ENCODE measurements around the gene SCART1.
"Not testable (repeated sequence)": the region's sequence is repeated elsewhere in the genome, so short reads cannot be mapped to it uniquely, and the experiment has no call there.

Gene SCART1

DNA sequence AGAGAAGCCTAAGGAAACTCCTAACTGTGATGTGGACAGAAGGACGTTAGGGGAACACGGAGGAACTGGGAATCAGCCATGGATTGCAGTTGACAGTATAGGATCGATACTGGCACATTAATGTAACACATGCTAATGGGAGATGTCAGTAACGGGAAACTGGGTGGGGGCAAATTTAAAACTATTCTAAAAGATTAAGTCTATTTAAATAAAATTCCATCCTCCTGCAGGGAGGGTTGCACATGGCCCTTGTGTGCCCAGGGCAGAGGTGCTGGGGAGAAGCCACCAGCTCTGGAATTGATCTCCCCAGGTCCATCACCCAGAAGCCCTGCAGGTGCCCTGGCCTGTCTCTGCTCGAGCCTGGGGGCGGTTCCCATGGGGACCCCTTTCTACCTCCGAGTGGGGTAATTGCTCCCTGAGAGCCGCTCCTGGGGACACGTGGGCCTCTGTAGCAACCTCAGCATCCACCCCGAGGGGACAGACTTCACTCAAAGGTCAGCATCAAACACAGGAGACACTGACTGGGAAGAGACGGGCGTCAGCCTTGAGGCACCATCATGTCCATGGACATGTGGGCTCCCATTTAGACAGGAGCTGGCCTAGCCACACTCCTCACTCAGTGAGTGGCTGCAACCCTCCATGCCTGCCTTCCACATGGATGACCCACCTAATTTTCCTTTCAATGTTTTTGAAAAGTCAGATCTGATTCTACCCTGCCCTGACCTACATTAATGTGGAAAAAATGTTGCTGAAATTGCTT lies 21.1 kb downstream of the SCART1 start:
- no peak for DNase-seq

DNA sequence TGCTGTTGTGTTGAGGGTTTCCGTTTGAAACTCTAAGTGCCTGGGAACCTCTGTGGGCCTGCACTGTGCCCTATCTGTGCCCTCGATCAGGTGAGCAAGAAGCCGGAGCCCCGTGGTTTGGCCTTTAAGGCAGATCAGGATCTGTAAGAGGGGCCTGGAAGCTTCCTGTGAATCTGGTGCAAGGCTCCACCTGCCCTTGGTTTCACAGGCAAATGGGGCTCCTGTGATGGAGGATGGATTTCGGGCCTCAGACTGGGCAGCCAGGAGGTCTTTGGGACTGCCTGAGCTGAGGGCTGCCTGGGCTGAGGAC lies 21.6 kb downstream of the SCART1 start:
- no peak for DNase-seq

DNA sequence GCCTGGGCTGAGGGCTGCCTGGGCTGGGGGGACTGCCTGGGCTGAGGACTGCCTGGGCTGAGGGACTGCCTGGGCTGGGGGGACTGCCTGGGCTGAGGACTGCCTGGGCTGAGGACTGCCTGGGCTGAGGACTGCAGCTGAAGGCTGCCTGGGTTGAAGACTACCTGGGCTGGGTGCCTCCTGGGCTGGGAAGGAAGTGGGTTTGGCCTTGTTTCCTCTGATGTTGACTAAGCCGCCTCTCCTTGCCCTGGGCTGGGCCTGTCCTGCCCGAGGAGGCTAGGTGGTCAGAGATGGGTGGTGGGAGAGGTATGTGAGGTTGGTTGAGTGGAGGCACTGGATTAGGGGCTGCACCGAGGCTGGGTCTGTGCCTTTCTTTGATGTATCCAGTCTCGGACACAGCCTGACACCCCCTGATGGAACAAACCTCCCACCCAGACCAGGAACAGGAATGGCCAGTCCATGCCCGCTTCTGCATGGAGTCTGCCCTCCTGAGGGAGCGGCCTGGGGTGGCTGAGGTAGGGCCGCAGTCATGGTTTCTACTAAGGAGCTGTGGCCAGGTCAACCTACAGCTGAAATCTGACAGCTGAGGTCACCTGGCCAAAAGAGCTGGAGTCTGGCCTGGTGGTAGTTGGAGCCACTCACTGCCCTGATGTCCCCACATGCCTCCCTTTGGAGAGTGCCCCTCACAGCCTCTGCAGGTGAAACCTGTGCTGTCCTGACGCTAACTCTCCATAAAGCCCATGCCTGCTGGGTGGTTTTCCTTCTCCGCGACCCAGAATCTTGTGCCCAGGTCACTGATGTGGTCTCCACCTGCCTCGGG lies 22.3 kb downstream of the SCART1 start:
- no peak for DNase-seq

DNA sequence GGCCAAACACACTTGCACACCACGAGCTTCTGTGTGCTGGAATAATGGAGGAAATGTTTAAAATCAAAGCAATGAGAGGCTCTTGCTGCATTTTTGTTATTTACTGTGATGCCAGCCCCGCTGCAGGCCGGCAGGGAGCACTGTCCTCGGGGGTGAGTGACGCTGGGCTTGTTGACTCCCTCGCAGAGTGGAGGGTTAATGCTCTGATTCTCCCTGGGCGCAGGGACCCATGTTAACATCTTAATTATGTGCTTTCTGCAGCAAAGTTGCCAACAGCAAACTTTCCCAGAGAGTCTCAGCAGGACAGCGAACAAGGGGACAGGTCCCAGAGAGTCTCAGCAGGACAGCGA lies 22.9 kb downstream of the SCART1 start:
- DNase-seq, result no peak

DNA sequence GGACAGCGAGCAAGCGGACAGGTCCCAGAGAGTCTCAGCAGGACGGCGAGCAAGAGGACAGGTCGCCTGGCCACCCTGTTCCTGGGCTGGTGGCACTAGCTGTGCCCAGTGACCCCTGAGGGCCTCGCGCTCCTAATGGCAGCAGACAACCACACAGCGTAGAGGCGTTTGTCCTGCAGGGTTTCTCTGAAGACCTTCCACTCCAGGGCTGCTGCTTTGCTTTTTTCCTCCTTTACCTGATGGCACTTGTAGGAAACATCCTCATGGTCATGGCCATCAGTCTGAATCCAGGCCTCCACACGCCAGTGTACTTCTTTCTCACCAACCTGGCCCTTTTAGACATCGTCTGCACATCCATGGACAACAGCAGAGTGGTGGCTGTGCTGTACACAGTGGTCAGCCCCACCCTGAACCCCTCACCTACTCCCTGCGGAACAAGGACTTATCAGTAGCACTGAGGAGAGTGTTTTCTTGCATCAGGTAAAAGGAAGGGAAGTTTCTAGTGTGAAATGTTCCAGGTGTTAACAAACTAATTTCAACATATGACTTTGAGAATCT lies 27.4 kb downstream of the SCART1 start:
- DNase-seq, result no peak

DNA sequence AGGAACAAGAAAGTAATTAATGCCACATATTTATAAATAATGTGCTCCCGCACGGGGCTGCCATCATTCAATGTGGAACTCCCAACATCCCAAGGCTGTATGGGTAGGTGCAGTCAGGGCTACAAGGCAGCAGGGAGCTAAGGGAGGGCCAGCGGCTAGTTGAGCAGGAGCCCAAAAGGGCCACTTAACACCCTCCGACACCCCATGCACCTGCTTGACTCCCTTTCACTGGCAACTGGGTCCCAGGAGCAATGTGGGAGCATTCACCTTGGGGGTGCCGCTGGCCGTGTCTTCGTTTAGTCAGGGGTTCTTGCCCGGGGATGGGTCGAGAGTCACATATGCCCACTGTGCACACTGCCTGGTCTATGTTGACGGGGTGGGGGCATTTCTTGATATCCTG lies 27.9 kb downstream of the SCART1 start:
- DNase-seq, result no peak

DNA sequence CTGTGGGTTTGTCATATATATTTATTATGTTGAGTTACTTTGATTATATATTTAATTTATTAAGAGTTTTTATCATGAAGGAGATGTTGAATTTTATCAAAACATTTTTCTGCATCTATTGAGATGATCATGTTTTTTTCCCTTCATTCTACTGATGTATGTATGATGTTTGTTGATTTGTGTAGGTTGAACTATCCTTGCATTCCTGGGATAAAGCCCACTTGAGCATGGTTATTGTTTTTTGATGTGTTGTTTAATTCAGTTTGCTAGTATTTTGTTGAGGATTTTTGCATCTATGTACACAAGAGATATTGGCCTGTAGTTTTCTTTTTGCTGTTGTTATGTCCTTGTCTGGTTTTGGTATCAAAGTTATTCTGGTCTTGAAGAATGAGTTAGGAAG lies 31.1 kb downstream of the SCART1 start:
- no peak for DNase-seq

DNA sequence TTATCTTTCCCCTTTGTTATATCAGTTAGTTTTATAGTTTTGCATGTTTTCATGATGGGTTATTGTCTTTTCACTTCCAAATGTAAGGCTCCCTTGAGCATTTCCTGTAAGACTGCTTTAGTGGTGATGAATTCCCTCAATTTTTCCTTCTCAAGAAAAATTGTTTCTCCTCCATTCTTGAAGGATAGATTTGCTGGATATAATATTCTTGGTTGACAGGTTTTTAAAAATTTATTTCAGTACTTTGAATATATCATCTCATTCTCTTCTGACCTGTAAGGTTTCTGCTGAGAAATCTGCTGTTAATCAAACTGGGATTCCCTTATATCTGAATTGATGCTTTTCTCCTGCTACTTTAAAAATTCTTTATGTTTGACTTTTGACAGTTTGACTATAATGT lies 33.3 kb downstream of the SCART1 start:
- DNase-seq, result no peak

DNA sequence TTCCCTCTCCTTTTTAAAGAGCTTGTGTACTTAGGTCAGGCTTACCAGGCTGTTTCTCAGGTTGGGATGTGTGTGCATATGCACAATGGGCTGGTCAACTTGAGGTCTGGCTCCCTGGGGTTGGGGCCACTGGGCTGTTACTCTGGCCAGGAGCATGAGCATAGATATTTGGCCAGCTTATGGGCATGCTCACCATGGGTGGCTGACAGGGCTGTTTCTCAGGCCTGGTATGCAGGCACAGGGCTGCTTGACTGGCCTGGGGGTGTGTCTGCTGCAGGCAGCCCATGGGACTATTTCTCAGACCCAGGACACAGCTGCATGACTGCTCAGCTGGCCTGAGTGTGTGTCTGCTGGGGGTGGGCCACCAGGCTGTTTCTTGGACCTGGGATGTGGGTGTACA lies 34.6 kb downstream of the SCART1 start:
- no peak for DNase-seq

DNA sequence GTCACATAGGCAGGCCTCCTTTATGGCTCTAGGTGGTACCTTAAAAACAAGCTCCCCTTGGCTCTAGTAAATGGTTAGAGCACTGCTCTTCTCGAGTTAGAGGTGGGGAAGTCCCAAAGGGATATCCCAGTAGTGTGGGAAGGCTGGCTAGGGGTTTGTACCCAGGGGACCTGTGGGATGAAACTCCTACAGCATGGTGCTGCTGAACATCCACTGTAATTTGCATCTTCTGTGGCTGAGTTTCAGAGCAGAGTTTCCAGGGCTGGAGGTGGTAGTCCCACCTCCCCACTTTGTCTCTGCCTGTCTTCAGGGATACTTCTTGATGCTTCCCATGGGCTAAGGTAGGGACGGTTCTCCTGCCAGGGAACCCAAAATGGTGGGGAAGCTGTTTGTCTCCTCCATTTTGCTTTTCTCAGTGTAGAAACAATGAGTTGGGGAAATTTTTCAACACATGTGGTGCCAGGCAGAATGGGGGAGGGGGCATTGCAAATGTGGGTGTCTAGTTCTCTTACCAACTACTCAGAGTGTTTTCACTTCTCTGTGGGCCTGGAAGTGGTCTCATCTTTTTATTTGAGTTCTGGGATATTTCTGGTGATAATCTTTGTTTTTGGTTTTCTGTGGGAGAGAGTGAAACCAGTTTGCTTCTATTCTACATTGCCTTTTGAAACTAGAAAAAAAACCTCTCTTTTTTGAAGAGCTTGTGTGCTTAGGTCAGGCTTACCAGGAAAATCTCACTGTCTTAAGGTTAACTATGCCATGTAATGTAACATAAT lies 36.3 kb downstream of the SCART1 start:
- no peak for DNase-seq

DNA sequence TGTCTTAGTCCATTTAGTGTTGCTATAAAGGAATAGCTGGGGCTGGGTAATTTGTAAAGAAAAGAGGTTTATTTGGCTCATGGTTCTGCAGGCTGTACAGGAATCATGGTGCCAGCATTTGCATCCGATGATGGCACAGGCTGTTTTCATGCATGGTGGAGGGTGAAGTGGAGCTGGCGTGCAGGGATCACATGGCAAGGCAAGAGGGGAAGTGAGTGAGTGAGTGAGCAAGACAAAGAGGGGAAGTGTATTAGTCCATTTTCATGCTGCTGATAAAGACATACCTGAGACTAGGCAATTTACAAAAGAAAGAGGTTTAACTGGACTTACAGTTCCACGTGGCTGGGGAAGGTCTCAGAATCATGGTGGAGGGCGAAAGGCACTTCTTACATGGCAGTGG lies 39.8 kb downstream of the SCART1 start:
- DNase-seq, result not testable (repeated sequence)

DNA sequence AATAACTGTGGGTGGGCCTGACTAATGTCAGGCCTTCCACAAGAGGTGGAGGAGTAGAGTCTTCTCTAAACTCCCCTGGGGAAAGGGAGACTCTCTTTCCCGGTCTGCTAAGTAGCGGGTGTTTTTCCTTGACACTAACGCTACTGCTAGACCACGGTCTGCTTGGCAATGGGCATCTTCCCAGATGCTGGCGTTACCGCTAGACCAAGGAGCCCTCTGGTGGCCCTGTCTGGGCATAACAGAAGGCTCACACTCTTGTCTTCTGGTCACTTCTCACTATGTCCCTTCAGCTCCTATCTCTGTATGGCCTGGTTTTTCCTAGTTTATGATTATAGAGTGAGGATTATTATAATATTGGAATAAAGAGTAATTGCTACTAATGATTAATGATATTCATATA lies 43.6 kb downstream of the SCART1 start:
- not testable (repeated sequence) for DNase-seq

DNA sequence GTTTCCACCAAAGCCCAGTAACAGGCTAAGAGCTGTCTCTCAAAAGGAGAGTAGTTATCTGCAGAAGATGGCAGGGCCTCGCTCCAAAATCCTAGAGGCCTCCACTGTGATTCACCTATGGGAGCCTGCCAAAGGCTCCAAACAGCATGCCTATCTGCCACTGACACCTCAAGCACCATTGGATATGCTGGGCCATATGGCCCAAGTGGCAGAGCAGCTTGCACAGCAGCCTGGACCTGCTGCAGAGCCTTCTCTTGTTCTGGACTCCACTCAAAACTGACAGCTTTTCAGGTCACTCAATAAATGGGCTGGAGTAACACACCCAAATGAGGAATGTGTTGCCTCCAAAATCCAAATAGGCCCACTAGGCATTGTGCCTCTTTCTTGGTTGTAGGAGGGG lies 45.4 kb downstream of the SCART1 start:
- peak; percentile 80 to 97 for DNase-seq

DNA sequence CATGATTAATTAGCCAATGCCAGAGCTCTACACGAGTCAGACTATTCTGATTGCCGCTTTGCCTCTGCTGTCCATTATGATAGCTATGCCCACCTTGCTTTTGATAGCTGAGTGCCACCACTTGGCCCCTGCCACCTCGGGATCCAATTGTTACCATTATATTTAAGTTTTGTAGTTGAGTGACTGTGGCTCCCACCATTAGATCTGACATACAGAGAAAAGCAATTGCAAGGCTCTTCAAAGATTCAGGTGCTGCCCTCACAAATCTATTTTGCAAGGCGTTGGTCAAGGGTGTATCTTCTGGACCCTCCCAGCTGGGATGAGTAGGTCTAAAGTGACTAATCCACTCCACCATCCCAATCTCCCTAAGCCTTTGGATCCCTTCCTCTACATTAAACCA lies 47.2 kb downstream of the SCART1 start:
- DNase-seq, result not testable (repeated sequence)

DNA sequence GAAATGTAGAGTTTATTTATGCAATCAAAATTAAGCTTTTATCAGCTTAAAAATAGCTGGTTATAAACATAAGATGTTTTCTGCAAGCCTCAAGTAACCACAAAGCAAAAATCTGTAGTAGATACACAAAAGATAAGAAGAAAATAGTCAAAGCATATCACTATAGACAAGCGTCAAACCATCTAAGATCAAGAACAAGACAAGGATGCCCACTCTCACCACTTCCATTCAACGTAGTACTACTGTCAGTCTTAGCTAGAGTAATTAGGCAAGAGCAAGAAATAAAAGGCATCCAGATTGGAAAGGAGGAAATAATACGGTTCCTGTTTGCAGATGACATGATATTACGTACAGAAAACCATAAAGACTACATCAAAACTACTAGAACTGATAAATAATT lies 56.0 kb downstream of the SCART1 start:
- DNase-seq, result no peak

DNA sequence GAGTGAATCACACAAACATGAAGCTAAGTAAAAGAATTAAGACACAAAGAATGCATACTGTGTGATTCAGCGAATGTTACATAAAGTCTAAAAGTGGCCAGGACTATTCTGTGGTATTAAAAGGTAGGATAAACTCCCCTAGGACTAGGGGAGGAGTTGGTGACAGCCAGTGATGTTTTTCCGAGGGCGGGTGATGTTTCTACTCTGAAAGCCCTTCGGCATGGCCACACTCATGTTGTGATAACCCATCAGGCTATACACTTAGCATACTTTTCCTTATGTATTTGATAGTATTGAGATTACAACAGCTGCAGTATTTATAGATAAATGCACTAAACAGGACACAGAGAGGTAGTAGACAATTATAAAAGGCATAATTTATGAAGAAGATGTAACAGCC lies 57.7 kb downstream of the SCART1 start:
- DNase-seq, result no peak

DNA sequence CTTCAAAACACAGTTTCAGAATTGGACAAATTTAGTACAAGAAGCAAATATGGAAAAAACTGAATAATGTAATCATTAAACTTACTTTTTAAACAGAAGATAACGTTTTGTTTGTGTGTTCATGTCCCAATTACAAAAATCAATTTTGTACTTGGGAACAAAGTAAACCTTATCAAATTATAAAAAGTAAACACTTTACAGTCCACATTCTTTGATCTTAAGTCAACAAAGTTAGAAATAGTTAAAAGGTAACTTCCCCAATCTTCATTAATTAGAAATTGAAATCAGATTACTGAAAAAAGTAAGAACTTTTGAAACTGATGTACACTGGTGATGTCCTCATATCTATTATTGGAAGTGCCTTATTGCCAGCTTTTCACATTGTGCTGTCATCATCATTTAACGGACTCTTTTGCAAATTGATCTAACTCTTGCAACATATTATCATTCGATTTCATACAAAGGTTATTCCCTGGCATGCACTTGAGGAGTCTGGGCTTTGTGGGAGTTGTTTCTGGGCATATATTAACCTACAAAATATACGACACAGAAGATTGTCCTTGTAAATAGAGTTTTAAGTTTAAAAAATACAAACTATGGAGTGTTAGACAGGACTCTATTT lies 58.3 kb downstream of the SCART1 start:
- no peak for DNase-seq

DNA sequence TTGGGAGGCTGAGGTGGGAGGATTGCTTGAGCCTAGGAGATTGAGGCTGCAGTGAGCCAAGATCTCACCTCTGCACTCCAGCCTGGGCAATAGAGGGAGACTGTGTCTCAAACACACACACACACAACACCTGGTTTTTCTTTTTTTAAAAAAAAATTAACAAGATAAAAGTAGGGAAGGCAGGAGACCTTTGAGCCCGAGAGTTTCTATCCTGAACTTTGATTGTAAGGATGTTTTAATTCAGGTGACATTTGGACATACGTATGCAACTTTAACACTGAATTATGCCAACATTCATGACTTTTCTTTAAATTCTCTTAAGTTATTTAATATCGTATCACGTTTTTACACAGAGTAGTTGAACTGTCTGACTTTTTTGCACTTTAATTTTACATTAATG lies 61.7 kb downstream of the SCART1 start:
- no peak for DNase-seq

DNA sequence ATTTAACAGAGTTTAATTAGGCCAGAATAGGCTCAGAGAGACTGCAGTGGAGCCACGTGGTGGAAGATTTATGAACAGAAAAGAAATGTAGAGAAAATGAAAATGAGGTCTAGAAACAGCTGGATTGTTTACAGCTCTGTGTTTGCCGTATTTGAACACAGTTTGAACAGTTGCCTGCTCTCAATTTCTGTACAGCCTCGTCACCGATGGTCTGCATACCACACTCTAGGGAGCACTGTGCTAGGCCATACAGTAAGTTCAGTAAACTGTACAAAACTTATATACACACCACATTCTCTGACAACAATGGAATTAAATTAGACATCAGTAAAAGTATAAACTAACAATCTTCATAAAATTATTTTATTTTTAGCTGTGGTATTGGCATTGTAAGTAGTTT lies 62.3 kb downstream of the SCART1 start:
- no peak for DNase-seq

DNA sequence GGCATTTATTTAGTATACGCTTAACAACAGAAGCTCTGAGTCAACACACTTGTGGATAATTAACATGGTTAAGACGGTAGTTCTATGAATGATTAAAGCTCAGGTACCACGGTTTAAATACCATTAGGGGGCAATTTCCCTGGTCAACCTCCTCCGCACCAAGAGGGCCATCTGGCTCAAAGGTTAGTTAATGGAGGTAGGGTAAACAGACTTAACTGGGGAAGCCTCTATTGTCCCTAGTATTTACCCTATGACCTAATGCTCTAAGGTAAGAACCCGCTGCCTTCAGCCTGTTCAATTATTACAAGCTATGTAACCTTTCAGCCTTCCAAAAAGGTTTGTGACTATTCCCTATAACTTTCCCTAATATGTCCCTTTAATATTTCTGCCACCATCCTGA lies 64.8 kb downstream of the SCART1 start:
- not testable (repeated sequence) for DNase-seq
